Endothelial cell of umbilical vein (primary cell): ENCODE measurements around the gene TMEM151B. TPM values are rescaled to one million over a fixed set of nuclear protein-coding genes. Genes with fewer than 3 reads are reported as not detected.

ENCODE experiments used
- BruUV-seq: library from RNA; stranded (reverse); fragments of 400-500 nt; replicated peaks from 2 replicates; lab custom pipeline; 2021; lab: Mats Ljungman, UMichigan
- CTCF ChIA-PET: fragments of 300-600, 350-600 bp; sonication (Branson Sonifier 250); formaldehyde crosslinking; loops from one replicate; lab custom pipeline; 2021; ENCODE audit warnings: antibody characterized with exemption, inconsistent platforms; lab: Charles Lee
- POLR2A ChIA-PET: fragments of 300-600, 350-600 bp; sonication (Branson Sonifier 250); formaldehyde crosslinking; loops from one replicate; lab custom pipeline; 2021; ENCODE audit warnings: antibody characterized with exemption, inconsistent platforms; lab: Charles Lee
- DNase-seq: peaks from one replicate; pipeline ENCODE4 v3.0.0-alpha.2; 2011; ENCODE audit warnings: low read depth, low spot score
- FAIRE-seq: peaks from 2 replicates; lab custom pipeline; 2011; peaks lifted over from hg19 to GRCh38; lab: Jason Lieb, UNC
- H2AFZ ChIP-seq: 2 replicates; pipeline ENCODE4 v1.6.0; 2012; ENCODE audit warnings: low read depth, low read length, control low read depth, inconsistent platforms
- H3K27ac ChIP-seq: 2 replicates; pipeline ENCODE4 v1.5.1; 2011; ENCODE audit warnings: low read depth, mild to moderate bottlenecking, control low read depth, low read length, moderate library complexity; ENCODE audit not compliant: insufficient read depth
- H3K27me3 ChIP-seq, 2 experiments: 2 replicates each; pipeline versions ENCODE4 v1.6.0 to v1.6.1; 2011; ENCODE audit warnings: low read length in 2 of 2, mixed read lengths in 1 of 2; ENCODE audit not compliant: control insufficient read depth in 2 of 2, insufficient read depth in 2 of 2
- H3K36me3 ChIP-seq, 2 experiments: 2 replicates in 1 of 2; 3 replicates in 1 of 2; pipeline ENCODE4 v1.5.1; 2011; ENCODE audit warnings: low read length in 2 of 2, mild to moderate bottlenecking in 1 of 2, moderate library complexity in 1 of 2; ENCODE audit not compliant: control insufficient read depth in 2 of 2, insufficient read depth in 2 of 2; ENCODE audit errors: extremely low read depth in 1 of 2
- H3K4me1 ChIP-seq: 3 replicates; pipeline ENCODE4 v1.5.1; 2011; ENCODE audit warnings: mild to moderate bottlenecking, low read length; ENCODE audit not compliant: control insufficient read depth, insufficient read depth; ENCODE audit errors: extremely low read depth
- H3K4me2 ChIP-seq: 2 replicates; pipeline ENCODE4 v1.6.1; 2011; ENCODE audit warnings: low read length, control low read depth, mixed read lengths; ENCODE audit not compliant: insufficient read depth
- H3K4me3 ChIP-seq, 3 experiments: fragments of 200-600 bp in 1 of 3; sonication (generic), shearing (Covaris generic) in 1 of 3; replicated peaks in 1 of 3; 2 replicates each; pipeline ENCODE4 v1.5.1; 2011 to 2016; ENCODE audit warnings: control low read depth in 3 of 3, low read length in 3 of 3, mild to moderate bottlenecking in 2 of 3, inconsistent platforms in 1 of 3, low read depth in 1 of 3, moderate library complexity in 1 of 3; ENCODE audit not compliant: insufficient read depth in 1 of 3
- H3K79me2 ChIP-seq: 2 replicates; pipeline ENCODE4 v1.6.0; 2012; ENCODE audit warnings: low read length, inconsistent platforms; ENCODE audit not compliant: control insufficient read depth, insufficient read depth
- H3K9ac ChIP-seq: replicated peaks from 2 replicates; pipeline ENCODE3; 2011; ENCODE audit warnings: low read length, control low read depth; ENCODE audit not compliant: insufficient read depth; ENCODE audit errors: extremely low read depth
- H3K9me1 ChIP-seq: replicated peaks from 3 replicates; pipeline ENCODE4 v1.6.0; 2011; ENCODE audit warnings: mild to moderate bottlenecking, low read length; ENCODE audit not compliant: control insufficient read depth, insufficient read depth; ENCODE audit errors: extremely low read depth
- H3K9me3 ChIP-seq: replicated peaks from 2 replicates; pipeline ENCODE4 v1.5.1; 2012; ENCODE audit warnings: low read length, inconsistent platforms; ENCODE audit not compliant: control insufficient read depth, insufficient read depth
- H4K20me1 ChIP-seq: replicated peaks from 2 replicates; pipeline ENCODE3; 2011; ENCODE audit warnings: mild to moderate bottlenecking, low read length; ENCODE audit not compliant: control insufficient read depth, insufficient read depth; ENCODE audit errors: extremely low read depth
- EZH2 ChIP-seq: IDR thresholded peaks from 2 replicates; pipeline ENCODE4 v1.6.1; 2012; ENCODE audit warnings: borderline replicate concordance, low read depth, mild to moderate bottlenecking, moderate library complexity, low read length, inconsistent platforms; ENCODE audit not compliant: severe bottlenecking
- FOS ChIP-seq: IDR thresholded peaks from 2 replicates; pipeline ENCODE4 v1.6.1; 2011; ENCODE audit warnings: mild to moderate bottlenecking, low read length, moderate library complexity, borderline replicate concordance; ENCODE audit not compliant: insufficient read depth
- GATA2 ChIP-seq: IDR thresholded peaks from 2 replicates; pipeline ENCODE4 v1.7.0; 2011; ENCODE audit warnings: low read depth, mild to moderate bottlenecking, moderate library complexity, mixed read lengths, low read length; ENCODE audit not compliant: insufficient read length, insufficient read depth
- JUN ChIP-seq: IDR thresholded peaks from 2 replicates; pipeline ENCODE4 v1.6.1; 2011; ENCODE audit warnings: borderline replicate concordance, low read depth; ENCODE audit not compliant: insufficient read length, insufficient read depth
- POLR2A ChIP-seq: IDR thresholded peaks from 2 replicates; pipeline ENCODE4 v1.6.1; 2012; ENCODE audit warnings: low read depth, mild to moderate bottlenecking, control low read depth, low read length
- dilution Hi-C: fragments of 300-500 bp; cut with MboI; formaldehyde crosslinking; loops from one replicate; pipeline ENCODE4 v1.15.0; 2019; ENCODE audit warnings: low sequenced_read_pairs; ENCODE audit not compliant: extremely low pct_ligation_motif_present
- intact Hi-C: fragments of 100-400 bp; cut with micrococcal nuclease; formaldehyde crosslinking; loops from one replicate; pipeline ENCODE4 v1.10.0; 2022
- polyA plus RNA-seq, 4 experiments: library from polyadenylated mRNA; depleted of rRNA in 3 of 4; stranded (reverse) in 3 of 4; unstranded in 1 of 4; fragments of >200 nt; gene quantifications; 2 replicates each; pipeline versions ENCODE4 v1.2.1 to v1.2.3, GENCODE V29; 2011 to 2012; ENCODE audit warnings: missing spikeins in 1 of 4
- total RNA-seq: library from RNA; stranded (reverse); gene quantifications from 2 replicates; pipeline ENCODE4 v1.2.3, GENCODE V29; 2021
- TF ChIP-seq, protein P1 (sequence below), 2 donors: IDR thresholded peaks; 1 replicate in 1 of 2; 2 replicates in 1 of 2; pipeline ENCODE4 v1.5.1; 2011; ENCODE audit warnings: low read length in 2 of 2, mild to moderate bottlenecking in 2 of 2, moderate library complexity in 2 of 2, control low read depth in 1 of 2, inconsistent platforms in 1 of 2, low read depth in 1 of 2; ENCODE audit not compliant: insufficient read depth in 1 of 2; ENCODE audit errors: extremely low read depth in 1 of 2
- TF ChIP-seq, protein P2 (sequence below): IDR thresholded peaks from 2 replicates; pipeline ENCODE4 v1.6.1; 2011; ENCODE audit not compliant: insufficient read depth, insufficient read length

Gene TMEM151B
- total and polyA plus RNA-seq, 2 donors (not counting 3 experiments of a cell fraction or from before 2014, with no cell fraction given) = 0.03 to 0.07 TPM

DNA sequence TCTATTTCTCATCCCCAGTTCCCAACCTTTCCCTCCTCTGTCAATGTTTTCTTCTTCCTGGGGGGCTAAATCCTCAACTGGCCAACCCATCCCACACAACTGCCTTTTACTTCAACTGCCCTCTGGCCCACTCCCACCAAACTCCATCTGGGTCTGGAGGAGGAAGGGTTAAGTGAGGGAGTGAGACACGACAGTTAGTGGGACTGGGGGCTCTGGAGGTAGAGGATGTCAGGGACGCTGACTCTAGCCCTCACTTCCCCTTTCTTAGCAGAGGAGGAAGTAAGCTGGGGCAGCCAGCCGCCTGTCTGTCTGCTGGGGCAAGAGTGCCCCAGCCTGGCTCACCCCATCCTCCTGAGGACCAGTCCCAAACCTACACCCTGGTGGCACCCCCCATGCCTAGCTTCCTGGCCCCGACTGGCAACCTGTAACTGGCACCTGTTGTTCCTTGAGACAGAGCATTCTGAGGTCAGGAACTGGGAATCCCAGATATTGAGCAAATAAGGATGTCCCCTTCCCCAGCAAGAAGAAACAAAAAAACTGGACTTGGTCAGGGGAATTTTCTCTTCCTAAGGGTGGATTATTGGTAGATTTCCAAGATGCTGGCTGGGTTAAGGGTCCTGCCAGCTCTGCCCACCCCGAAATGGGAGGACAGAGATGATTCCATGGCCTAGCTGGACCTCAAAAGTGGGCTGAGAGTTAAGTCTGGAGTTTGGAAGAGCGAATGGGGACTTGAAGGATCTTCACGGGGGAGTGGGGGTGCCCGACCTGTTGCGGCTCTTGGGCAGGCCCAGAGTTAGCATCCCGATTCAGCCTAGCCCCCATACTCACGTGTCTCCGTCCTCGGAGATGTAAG, 5.9 kb upstream of the TMEM151B start:
- dilution Hi-C loops = no loop called here
- POLR2A ChIA-PET = interaction anchor here (0.6 to 1.5 kb wide), 3 partner anchors 18 to 86 kb away, joined by 3 to 5 read pairs (median 3); partner anchors contain the start of gene HSP90AB1

More for the DNA sequence above, 5.9 kb upstream of the TMEM151B start:
- Histone ChIP-seq H3K79me2 (peaks cover 26% of the 10 kb centered on the region), H3K4me1 (peaks cover 31% of the 10 kb centered on the region), H3K36me3 (peaks cover 3 to 13% of the 10 kb centered on the region in 2 experiments), H4K20me1 (no peaks in the 10 kb centered on the region), H3K9me3 (no peaks in the 10 kb centered on the region), H3K27me3 (peaks cover 7 to 11% of the 10 kb centered on the region in 2 experiments), H3K4me2 (peak overlapping the region; percentile 88), H3K4me3 (peak overlapping the region; percentile 37 to 78 (median 63)), H3K27ac (peak overlapping the region; percentile 76), H3K9me1 (no peaks in the 10 kb centered on the region), H3K9ac (peak overlapping the region; percentile 68), H2AFZ (peak overlapping the region; percentile 55)
- CTCF ChIA-PET = interaction anchor here (0.7 to 1.3 kb wide), 8 partner anchors 17 to 168 kb away, joined by 3 to 5 read pairs (median 4); partner anchors contain the start of genes AARS2 and HSP90AB1
- TF ChIP-seq, protein P1, sequence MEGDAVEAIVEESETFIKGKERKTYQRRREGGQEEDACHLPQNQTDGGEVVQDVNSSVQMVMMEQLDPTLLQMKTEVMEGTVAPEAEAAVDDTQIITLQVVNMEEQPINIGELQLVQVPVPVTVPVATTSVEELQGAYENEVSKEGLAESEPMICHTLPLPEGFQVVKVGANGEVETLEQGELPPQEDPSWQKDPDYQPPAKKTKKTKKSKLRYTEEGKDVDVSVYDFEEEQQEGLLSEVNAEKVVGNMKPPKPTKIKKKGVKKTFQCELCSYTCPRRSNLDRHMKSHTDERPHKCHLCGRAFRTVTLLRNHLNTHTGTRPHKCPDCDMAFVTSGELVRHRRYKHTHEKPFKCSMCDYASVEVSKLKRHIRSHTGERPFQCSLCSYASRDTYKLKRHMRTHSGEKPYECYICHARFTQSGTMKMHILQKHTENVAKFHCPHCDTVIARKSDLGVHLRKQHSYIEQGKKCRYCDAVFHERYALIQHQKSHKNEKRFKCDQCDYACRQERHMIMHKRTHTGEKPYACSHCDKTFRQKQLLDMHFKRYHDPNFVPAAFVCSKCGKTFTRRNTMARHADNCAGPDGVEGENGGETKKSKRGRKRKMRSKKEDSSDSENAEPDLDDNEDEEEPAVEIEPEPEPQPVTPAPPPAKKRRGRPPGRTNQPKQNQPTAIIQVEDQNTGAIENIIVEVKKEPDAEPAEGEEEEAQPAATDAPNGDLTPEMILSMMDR (IDR thresholded peaks at IDR 0.05; ENCODE audit: extremely low read depth in 1 of 2, insufficient read depth in 1 of 2, low read depth in 1 of 2, low read length in 2 of 2) = no peak
- no peak for TF ChIP-seq FOS
- no peak for TF ChIP-seq POLR2A
- TF ChIP-seq GATA2 = no peak
- TF ChIP-seq JUN = no peak
- TF ChIP-seq, protein P2, sequence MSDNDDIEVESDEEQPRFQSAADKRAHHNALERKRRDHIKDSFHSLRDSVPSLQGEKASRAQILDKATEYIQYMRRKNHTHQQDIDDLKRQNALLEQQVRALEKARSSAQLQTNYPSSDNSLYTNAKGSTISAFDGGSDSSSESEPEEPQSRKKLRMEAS = no peak
- TF ChIP-seq EZH2 = no peak
- DNase-seq (no peak), FAIRE-seq (no peak)
- intact Hi-C loops = loop anchor here (1.0 to 2.0 kb wide), 2 partner anchors 27 to 122 kb away; partner anchors contain the start of gene CDC5L
- BruUV-seq = no TSS peak
